ENCODE measurements around the gene MIA3.
"Not testable (repeated sequence)": the region's sequence is repeated elsewhere in the genome, so short reads cannot be mapped to it uniquely, and the experiment has no call there.

Gene MIA3

DNA sequence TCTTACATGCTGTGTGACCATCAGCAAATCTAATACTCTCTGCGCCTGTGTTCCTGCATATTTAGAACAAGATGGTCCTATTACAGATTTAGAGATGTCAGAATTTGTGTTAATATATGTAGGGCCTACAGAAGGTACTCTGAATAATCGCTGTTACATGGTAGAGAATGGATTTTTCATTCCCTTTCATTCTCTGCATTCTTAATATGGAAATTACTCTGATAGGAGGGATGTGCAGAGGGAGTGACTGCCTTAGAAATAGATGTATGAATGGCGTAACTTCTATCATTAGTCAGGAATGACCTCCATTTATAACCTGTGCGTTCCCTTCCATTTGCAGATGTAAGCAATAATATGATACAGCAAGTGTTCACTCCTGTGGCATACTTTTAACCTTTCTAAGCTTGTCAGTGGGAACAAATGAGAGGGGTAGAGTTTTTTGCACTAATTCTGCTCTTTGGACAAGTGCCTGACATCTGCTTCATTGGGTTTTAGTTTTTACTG is 45.6 kb downstream of the MIA3 start:
- no peak overlapping the region for H2BK15ac ChIP-seq (ENCODE audit: low read depth, poor library complexity, severe bottlenecking)
- H3K27me3 ChIP-seq (ENCODE audit: control insufficient read depth in 1 of 2, insufficient read depth in 1 of 2, low read length in 2 of 2) = no peaks in the 10 kb centered on the region
- 100% methylated on average over 3 of the region's 4 CpGs for WGBS
- H3K27ac ChIP-seq (ENCODE audit: low read length, poor library complexity, severe bottlenecking) = no peak overlapping the region
- H3K79me1 ChIP-seq (replicated peaks; ENCODE audit: low read length, poor library complexity, severe bottlenecking) = peaks cover 16% of the 10 kb centered on the region
- no peak overlapping the region for H3K23ac ChIP-seq (ENCODE audit: low read length in 2 of 2)
- no peak overlapping the region for H2BK12ac ChIP-seq (ENCODE audit: low read length in 2 of 2)
- H4K91ac ChIP-seq (ENCODE audit: low read length) = no peak overlapping the region
- no peak overlapping the region for H2AK5ac ChIP-seq (ENCODE audit: low read length, severe bottlenecking)
- no peak for DNase-seq
- peaks cover 20 to 94% of the 10 kb centered on the region in 2 experiments for H3K36me3 ChIP-seq (ENCODE audit: control insufficient read depth in 1 of 2, insufficient read depth in 2 of 2, low read depth in 1 of 2, low read length in 2 of 2)
- H2BK5ac ChIP-seq (ENCODE audit: low read depth, low read length, poor library complexity, severe bottlenecking) = no peak overlapping the region
- H3K14ac ChIP-seq (ENCODE audit: low read length in 2 of 2) = no peak overlapping the region
- no peak overlapping the region for H2BK120ac ChIP-seq (ENCODE audit: low read depth, low read length)
- H4K8ac ChIP-seq (ENCODE audit: low read length) = no peak overlapping the region
- no peak overlapping the region for H3K4ac ChIP-seq (ENCODE audit: low read depth in 1 of 2, low read length in 2 of 2)
- H3K4me3 ChIP-seq (ENCODE audit: insufficient read depth in 1 of 2, low read depth in 1 of 2, low read length in 2 of 2) = no peak overlapping the region
- no peak overlapping the region for H2AFZ ChIP-seq (ENCODE audit: low read depth, low read length)
- no peak overlapping the region for H3K9ac ChIP-seq (ENCODE audit: low read length)
- H3K4me2 ChIP-seq (ENCODE audit: low read length, poor library complexity, severe bottlenecking) = no peak overlapping the region
- H3K4me1 ChIP-seq (ENCODE audit: control insufficient read depth, insufficient read depth, low read depth, low read length) = no peaks in the 10 kb centered on the region
- H3K18ac ChIP-seq (ENCODE audit: low read depth in 1 of 2, low read length in 2 of 2) = no peak overlapping the region
- H3K9me3 ChIP-seq (ENCODE audit: control insufficient read depth, low read length) = no peaks in the 10 kb centered on the region

DNA sequence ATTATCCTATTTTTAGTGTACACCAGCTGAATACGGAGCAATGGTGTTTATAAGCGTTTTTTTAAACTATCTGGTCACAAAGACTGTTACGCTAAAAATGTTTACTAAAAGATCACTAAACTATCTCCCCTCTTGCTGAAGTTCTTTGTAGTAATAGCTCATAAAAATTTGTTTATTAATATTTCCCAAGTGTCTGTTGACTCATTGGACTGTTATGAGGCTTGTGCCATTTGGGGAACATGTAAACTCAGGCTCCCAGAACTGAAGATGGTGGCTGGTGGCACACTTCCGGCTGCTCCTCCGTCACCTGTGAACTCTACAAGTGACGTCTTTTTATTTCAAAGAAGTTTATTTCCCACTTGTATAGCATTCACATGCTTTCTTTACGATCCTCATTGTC is 48.1 kb downstream of the MIA3 start:
- H3K4me2 ChIP-seq (ENCODE audit: low read length, poor library complexity, severe bottlenecking) = no peak overlapping the region
- H3K23ac ChIP-seq (ENCODE audit: low read length in 2 of 2) = no peak overlapping the region
- no peak overlapping the region for H2BK5ac ChIP-seq (ENCODE audit: low read depth, low read length, poor library complexity, severe bottlenecking)
- no peak overlapping the region for H2BK120ac ChIP-seq (ENCODE audit: low read depth, low read length)
- no peak overlapping the region for H3K4me3 ChIP-seq (ENCODE audit: insufficient read depth in 1 of 2, low read depth in 1 of 2, low read length in 2 of 2)
- H3K9ac ChIP-seq (ENCODE audit: low read length) = no peak overlapping the region
- no peak overlapping the region for H3K14ac ChIP-seq (ENCODE audit: low read length in 2 of 2)
- no peak overlapping the region for H3K18ac ChIP-seq (ENCODE audit: low read depth in 1 of 2, low read length in 2 of 2)
- peaks cover 17% of the 10 kb centered on the region for H3K79me1 ChIP-seq (replicated peaks; ENCODE audit: low read length, poor library complexity, severe bottlenecking)
- H2AFZ ChIP-seq (ENCODE audit: low read depth, low read length) = no peak overlapping the region
- no peaks in the 10 kb centered on the region for H3K4me1 ChIP-seq (ENCODE audit: control insufficient read depth, insufficient read depth, low read depth, low read length)
- 90% methylated on average over 5 of the region's 7 CpGs for WGBS
- no peak overlapping the region for H4K91ac ChIP-seq (ENCODE audit: low read length)
- H3K36me3 ChIP-seq (ENCODE audit: control insufficient read depth in 1 of 2, insufficient read depth in 2 of 2, low read depth in 1 of 2, low read length in 2 of 2) = peaks cover 21 to 82% of the 10 kb centered on the region in 2 experiments
- H3K9me3 ChIP-seq (ENCODE audit: control insufficient read depth, low read length) = no peaks in the 10 kb centered on the region
- H4K8ac ChIP-seq (ENCODE audit: low read length) = no peak overlapping the region
- no peak overlapping the region for H3K27ac ChIP-seq (ENCODE audit: low read length, poor library complexity, severe bottlenecking)
- H3K27me3 ChIP-seq (ENCODE audit: control insufficient read depth in 1 of 2, insufficient read depth in 1 of 2, low read length in 2 of 2) = no peaks in the 10 kb centered on the region
- no peak overlapping the region for H2AK5ac ChIP-seq (ENCODE audit: low read length, severe bottlenecking)
- H3K4ac ChIP-seq (ENCODE audit: low read depth in 1 of 2, low read length in 2 of 2) = no peak overlapping the region
- no peak overlapping the region for H2BK12ac ChIP-seq (ENCODE audit: low read length in 2 of 2)
- peak; percentile 31 for DNase-seq
- H2BK15ac ChIP-seq (ENCODE audit: low read depth, poor library complexity, severe bottlenecking) = no peak overlapping the region

DNA sequence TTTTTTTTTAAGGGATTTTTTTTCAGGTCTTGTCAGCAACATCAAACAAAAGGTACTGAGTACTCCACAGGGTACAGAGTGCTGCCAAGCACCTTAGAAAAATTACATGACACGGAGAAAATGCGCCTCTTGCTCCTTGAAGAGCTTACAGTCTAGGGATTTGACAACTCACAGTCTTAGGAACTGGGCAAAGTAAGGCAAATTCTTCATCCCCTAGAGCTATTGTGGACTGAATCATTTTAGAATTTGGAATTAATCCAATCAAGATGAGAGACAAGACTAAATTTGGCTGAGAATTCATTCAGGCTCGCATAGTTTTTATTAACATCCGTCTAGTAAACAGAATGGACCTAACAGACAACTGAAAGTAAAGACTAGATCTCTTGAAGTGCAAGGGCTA is 50.3 kb downstream of the MIA3 start:
- H4K8ac ChIP-seq (ENCODE audit: low read length); H2BK15ac ChIP-seq (ENCODE audit: low read depth, poor library complexity, severe bottlenecking); H3K27ac ChIP-seq (ENCODE audit: low read length, poor library complexity, severe bottlenecking); DNase-seq; H3K23ac ChIP-seq (ENCODE audit: low read length in 2 of 2); H3K4me2 ChIP-seq (ENCODE audit: low read length, poor library complexity, severe bottlenecking); H3K14ac ChIP-seq (ENCODE audit: low read length in 2 of 2); H2BK12ac ChIP-seq (ENCODE audit: low read length in 2 of 2); H3K9me3 ChIP-seq (ENCODE audit: control insufficient read depth, low read length); H3K4me3 ChIP-seq (ENCODE audit: insufficient read depth in 1 of 2, low read depth in 1 of 2, low read length in 2 of 2); H2AFZ ChIP-seq (ENCODE audit: low read depth, low read length); H4K91ac ChIP-seq (ENCODE audit: low read length); H3K27me3 ChIP-seq (ENCODE audit: control insufficient read depth in 1 of 2, insufficient read depth in 1 of 2, low read length in 2 of 2); H3K18ac ChIP-seq (ENCODE audit: low read depth in 1 of 2, low read length in 2 of 2); H2BK120ac ChIP-seq (ENCODE audit: low read depth, low read length); H2BK5ac ChIP-seq (ENCODE audit: low read depth, low read length, poor library complexity, severe bottlenecking); H3K9ac ChIP-seq (ENCODE audit: low read length); H3K4ac ChIP-seq (ENCODE audit: low read depth in 1 of 2, low read length in 2 of 2); H2AK5ac ChIP-seq (ENCODE audit: low read length, severe bottlenecking); H3K4me1 ChIP-seq (ENCODE audit: control insufficient read depth, insufficient read depth, low read depth, low read length): not testable (repeated sequence)
- peaks cover 24 to 82% of the 10 kb centered on the region in 2 experiments for H3K36me3 ChIP-seq (ENCODE audit: control insufficient read depth in 1 of 2, insufficient read depth in 2 of 2, low read depth in 1 of 2, low read length in 2 of 2)
- peaks cover 19% of the 10 kb centered on the region for H3K79me1 ChIP-seq (replicated peaks; ENCODE audit: low read length, poor library complexity, severe bottlenecking)
- WGBS = no CpG with 5 or more reads among the region's 4 CpGs

DNA sequence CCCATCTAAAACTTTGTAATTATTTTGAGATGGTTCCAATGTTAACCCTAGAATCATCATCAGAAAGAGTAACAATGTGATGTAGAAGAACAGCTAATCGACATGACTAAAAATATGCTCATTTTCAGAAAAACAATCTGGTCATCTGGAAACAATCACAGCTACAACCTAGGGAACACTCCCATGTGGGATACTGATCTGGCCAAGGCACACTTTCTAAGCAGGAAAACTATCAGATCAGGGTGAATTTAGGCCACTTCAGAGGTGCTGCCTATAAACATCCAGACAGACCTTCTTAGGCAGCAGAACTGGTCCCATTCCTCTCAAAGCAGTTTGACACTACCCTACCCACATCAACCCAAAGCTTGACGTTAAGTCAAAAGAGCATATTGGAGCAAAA is 51.2 kb downstream of the MIA3 start:
- not testable (repeated sequence) for H3K23ac ChIP-seq (ENCODE audit: low read length in 2 of 2); H2AK5ac ChIP-seq (ENCODE audit: low read length, severe bottlenecking); H4K91ac ChIP-seq (ENCODE audit: low read length); H3K27me3 ChIP-seq (ENCODE audit: control insufficient read depth in 1 of 2, insufficient read depth in 1 of 2, low read length in 2 of 2); H3K4me3 ChIP-seq (ENCODE audit: insufficient read depth in 1 of 2, low read depth in 1 of 2, low read length in 2 of 2); H3K4me1 ChIP-seq (ENCODE audit: control insufficient read depth, insufficient read depth, low read depth, low read length); H2BK120ac ChIP-seq (ENCODE audit: low read depth, low read length); H4K8ac ChIP-seq (ENCODE audit: low read length); H3K27ac ChIP-seq (ENCODE audit: low read length, poor library complexity, severe bottlenecking); H3K14ac ChIP-seq (ENCODE audit: low read length in 2 of 2); H3K4me2 ChIP-seq (ENCODE audit: low read length, poor library complexity, severe bottlenecking); H2BK5ac ChIP-seq (ENCODE audit: low read depth, low read length, poor library complexity, severe bottlenecking); H3K9me3 ChIP-seq (ENCODE audit: control insufficient read depth, low read length); H3K4ac ChIP-seq (ENCODE audit: low read depth in 1 of 2, low read length in 2 of 2); H3K18ac ChIP-seq (ENCODE audit: low read depth in 1 of 2, low read length in 2 of 2); H2AFZ ChIP-seq (ENCODE audit: low read depth, low read length); H2BK12ac ChIP-seq (ENCODE audit: low read length in 2 of 2); DNase-seq; H3K9ac ChIP-seq (ENCODE audit: low read length); H2BK15ac ChIP-seq (ENCODE audit: low read depth, poor library complexity, severe bottlenecking)
- no CpG with 5 or more reads among the region's 2 CpGs for WGBS
- Histone ChIP-seq H3K79me1 (replicated peaks; ENCODE audit: low read length, poor library complexity, severe bottlenecking) (peaks cover 17% of the 10 kb centered on the region), H3K36me3 (ENCODE audit: control insufficient read depth in 1 of 2, insufficient read depth in 2 of 2, low read depth in 1 of 2, low read length in 2 of 2) (peaks cover 20 to 77% of the 10 kb centered on the region in 2 experiments)

All from mesenchymal stem cell (in vitro differentiated cells and primary cell).